Stimulated activated naive CD8-positive, alpha-beta T cell treated with anti-CD3 and anti-CD28 coated beads, Interleukin-15, amount 100 ng/mL, for 72 hours (primary cell): ENCODE measurements around the gene AP2A2.

Source experiments
- ATAC-seq: fragments of 150-1000 bp; cut with Tn5 transposase; 2 replicates; pipeline ENCODE4 v1.10.0; 2021; ENCODE audit warnings: mild to moderate bottlenecking, moderate library complexity
- DNase-seq, 2 donors: peaks; one replicate each; pipeline ENCODE4 v3.0.0; 2021 to 2022
- H3K27ac Mint-ChIP-seq, 2 donors: one replicate each; pipeline ENCODE4 v1.8.0; 2022; ENCODE audit warnings: mild to moderate bottlenecking in 2 of 2, mixed read lengths in 2 of 2, moderate library complexity in 2 of 2
- H3K27me3 Mint-ChIP-seq: one replicate; pipeline ENCODE4 v1.8.0; 2022; ENCODE audit warnings: mixed read lengths
- H3K4me1 Mint-ChIP-seq: one replicate; pipeline ENCODE4 v1.8.0; 2022; ENCODE audit warnings: mild to moderate bottlenecking, mixed read lengths
- H3K4me3 Mint-ChIP-seq, 2 donors: one replicate each; pipeline ENCODE4 v1.8.0; 2022; ENCODE audit warnings: mild to moderate bottlenecking in 2 of 2, mixed read lengths in 2 of 2, moderate library complexity in 1 of 2
- H3K9me3 Mint-ChIP-seq, 2 donors: one replicate each; pipeline ENCODE4 v1.8.0; 2022; ENCODE audit warnings: mixed read lengths in 2 of 2

Gene AP2A2

DNA sequence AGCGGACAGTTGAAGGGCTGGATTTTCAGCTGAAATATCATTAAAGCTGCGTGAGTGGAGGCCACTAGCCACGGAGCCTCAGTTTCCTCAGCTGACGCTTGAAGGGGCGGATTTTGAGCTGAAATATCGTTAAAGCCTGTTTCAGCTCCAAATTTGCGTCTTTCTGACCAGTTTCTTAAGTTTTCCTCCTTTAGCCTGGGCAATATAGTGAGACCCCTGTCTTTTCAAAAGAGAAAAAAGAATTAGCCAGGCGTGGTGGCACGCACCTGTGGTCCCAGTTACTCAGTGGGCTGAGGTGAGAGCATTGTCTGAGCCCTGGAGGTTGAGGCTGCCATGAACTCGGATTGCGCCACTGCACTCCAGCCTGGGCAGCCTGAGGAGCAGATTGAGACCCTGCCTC, 3.7 kb downstream of the AP2A2 start:
- no peak for DNase-seq
- H3K27me3 Mint-ChIP-seq, result no peaks in the 10 kb centered on the region
- no peak overlapping the region for H3K27ac Mint-ChIP-seq
- no peak for ATAC-seq
- H3K4me1 Mint-ChIP-seq, result peaks cover 63% of the 10 kb centered on the region
- H3K9me3 Mint-ChIP-seq, result no peaks in the 10 kb centered on the region
- no peak overlapping the region for H3K4me3 Mint-ChIP-seq

DNA sequence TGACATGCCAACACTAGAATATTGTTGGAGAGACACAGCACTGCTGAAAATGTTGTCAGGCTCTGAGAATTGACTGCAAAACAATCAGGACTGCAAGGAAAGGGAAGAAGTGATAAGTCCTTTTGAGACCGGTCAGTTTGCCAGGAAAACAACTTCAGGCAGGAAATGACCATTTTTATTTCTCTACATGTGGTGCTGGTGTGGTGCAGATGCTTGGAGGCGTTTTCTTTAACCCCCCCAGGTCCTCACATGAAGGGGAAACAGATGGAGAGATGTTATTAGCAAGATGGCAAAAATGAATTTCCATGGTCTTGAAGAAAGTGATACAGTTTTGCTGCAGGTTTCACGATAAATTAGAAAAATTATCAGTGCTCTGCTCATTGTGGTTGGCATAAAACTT, 5.7 kb downstream of the AP2A2 start:
- no peaks in the 10 kb centered on the region for H3K9me3 Mint-ChIP-seq
- H3K27me3 Mint-ChIP-seq, result no peaks in the 10 kb centered on the region
- H3K27ac Mint-ChIP-seq, result no peak overlapping the region
- peaks cover 72% of the 10 kb centered on the region for H3K4me1 Mint-ChIP-seq
- DNase-seq (no peak), ATAC-seq (no peak)
- no peak overlapping the region for H3K4me3 Mint-ChIP-seq

DNA sequence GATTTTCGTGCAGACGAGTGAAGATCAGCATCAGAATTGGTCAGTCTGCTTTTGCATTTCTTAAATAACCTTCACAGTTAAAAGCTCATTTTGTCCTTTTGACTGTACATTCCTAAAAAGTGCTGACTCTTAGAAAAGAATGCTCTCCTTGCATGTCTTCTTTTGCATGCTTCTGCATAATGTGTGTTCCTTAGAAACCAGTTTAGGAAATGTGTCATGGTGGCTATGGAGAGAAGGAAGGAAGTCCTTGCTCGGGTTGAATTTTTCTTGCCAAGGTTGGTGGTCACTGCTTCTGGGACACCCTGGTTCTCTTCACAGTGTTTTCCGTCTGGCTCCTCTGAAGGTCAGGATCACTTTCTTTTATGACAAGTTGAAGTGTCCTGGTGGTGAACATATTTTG, 6.8 kb downstream of the AP2A2 start:
- no peak overlapping the region for H3K27ac Mint-ChIP-seq
- ATAC-seq (no peak), DNase-seq (no peak)
- H3K4me1 Mint-ChIP-seq, result peaks cover 72% of the 10 kb centered on the region
- no peaks in the 10 kb centered on the region for H3K9me3 Mint-ChIP-seq
- H3K4me3 Mint-ChIP-seq, result peak overlapping the region in 1 of 2 donors; percentile 26
- no peaks in the 10 kb centered on the region for H3K27me3 Mint-ChIP-seq

DNA sequence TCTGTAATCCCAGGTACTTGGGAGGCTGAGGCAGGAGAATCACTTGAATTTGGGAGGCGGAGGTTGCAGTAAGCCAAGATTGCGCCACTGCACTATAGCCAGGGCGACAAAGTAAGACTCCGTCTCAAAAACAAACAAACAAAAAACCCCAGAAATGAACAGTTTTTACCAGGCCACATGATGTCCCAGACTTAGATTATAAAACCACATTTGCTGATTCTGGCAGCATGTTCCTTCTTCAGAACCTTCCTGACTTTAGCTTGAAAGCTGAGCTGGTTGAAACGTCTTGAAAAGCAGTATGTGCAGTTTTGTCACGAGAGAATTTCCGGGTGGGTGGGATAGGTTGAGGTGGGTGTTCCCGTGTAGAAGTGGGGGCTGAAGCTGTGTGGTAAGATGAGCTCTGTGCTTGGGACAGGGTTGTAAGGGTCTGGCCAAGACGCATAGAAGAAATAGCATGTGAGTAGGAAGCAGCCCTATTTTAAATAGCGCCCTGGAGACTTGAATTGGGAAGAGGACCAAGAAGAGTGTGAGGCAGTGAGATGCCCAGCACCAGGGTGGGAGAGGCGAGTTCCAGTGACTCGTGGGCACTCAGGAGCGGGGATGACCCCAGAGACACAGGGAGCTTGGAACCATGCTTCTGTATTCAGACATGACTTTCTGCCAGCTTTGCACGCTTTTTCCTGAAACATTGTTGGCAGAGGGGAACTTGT, 7.6 kb downstream of the AP2A2 start:
- no peak for ATAC-seq
- peak overlapping the region in 1 of 2 donors; percentile 26 for H3K4me3 Mint-ChIP-seq
- no peaks in the 10 kb centered on the region for H3K9me3 Mint-ChIP-seq
- no peak for DNase-seq
- H3K27me3 Mint-ChIP-seq, result no peaks in the 10 kb centered on the region
- peak overlapping the region in 1 of 2 donors; percentile 5 for H3K27ac Mint-ChIP-seq
- peaks cover 72% of the 10 kb centered on the region for H3K4me1 Mint-ChIP-seq

DNA sequence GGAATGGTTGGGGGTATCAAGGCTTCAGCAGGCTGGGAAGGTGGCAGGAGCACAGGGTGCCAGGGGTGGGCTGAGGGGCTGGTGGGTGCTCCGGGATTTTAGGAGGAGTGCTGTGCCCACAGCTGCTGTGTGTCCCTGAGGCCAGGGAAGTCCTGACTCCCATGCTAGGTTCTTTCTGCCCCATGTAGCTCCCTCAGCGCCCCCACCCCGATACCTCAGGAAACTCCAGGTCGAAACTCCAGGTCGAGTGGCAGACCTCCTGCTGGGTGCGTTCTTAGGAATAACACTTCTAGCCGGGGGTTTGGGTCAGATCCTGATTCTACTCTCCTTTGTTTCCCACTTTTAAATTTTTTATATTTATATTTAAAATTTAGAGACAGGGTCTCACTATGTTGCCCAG, 8.3 kb downstream of the AP2A2 start:
- Mint-ChIP-seq H3K4me3 (no peak overlapping the region), H3K9me3 (no peaks in the 10 kb centered on the region), H3K4me1 (peaks cover 71% of the 10 kb centered on the region), H3K27me3 (no peaks in the 10 kb centered on the region), H3K27ac (no peak overlapping the region)
- ATAC-seq, result no peak
- no peak for DNase-seq

DNA sequence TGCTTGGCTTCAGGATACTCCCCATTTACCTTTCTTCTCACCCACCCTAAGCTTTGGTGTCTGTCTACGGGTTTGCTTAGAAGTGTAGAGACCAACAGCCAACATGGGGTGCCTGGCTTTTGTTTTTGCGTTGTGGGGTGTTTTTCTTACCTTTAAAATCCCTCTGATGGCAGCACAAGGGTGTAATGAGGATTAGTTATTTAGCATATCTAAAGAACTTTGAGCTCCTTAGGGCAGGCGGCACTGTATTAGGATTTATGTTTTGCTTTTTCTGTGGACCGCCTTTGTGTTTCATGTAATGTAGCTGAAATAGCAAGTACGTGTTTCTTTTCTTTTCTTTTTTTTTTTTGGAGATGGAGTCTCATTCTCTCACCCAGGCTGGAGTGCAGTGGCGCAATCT, 8.9 kb downstream of the AP2A2 start:
- Mint-ChIP-seq H3K27ac (no peak overlapping the region), H3K9me3 (no peaks in the 10 kb centered on the region), H3K4me3 (no peak overlapping the region), H3K4me1 (peaks cover 74% of the 10 kb centered on the region), H3K27me3 (no peaks in the 10 kb centered on the region)
- no peak for ATAC-seq
- DNase-seq, result no peak

DNA sequence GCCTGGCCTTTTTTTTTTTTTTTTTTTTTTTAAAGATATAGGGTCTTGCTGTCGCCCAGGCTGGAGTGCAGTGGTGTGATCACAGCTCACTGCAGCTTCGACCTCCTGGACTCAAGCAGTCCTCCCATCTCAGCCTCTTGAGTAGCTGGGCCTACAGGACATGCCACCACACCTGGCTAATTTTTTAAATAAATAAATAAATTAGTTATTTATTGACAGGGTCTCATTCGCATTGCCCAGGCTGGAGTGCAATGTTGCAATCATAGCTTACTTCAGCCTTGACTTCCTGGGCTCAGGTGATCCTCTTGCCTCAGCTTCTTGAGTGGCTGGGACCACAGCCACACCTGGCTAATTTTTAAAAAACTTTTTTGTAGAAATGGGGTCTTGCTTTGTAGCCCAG, 10.5 kb downstream of the AP2A2 start:
- H3K4me1 Mint-ChIP-seq, result peaks cover 84% of the 10 kb centered on the region
- H3K9me3 Mint-ChIP-seq, result no peaks in the 10 kb centered on the region
- no peak overlapping the region for H3K4me3 Mint-ChIP-seq
- H3K27ac Mint-ChIP-seq, result no peak overlapping the region
- no peak for DNase-seq
- H3K27me3 Mint-ChIP-seq, result no peaks in the 10 kb centered on the region
- ATAC-seq, result no peak

DNA sequence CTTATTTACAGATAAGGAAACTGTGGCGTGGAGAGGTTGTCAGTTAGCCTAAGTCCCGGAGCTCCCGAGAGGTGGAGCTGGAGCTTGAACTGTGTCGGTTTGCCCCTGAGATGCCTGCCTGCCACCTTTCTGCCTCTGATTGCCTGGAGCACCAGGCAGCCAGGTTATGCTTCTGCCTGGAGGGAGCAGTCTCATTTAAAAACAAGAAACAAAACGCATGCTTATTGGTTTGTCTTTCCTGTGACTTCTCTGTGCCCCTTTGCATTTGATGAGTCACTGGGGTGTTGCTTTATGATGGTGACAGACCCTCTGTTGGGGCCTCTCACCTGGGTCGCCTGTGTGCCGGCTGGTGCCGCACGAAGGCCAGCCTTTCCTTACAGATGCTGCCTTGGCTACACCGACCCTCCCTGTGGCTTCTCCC, 12.2 kb downstream of the AP2A2 start:
- Mint-ChIP-seq H3K4me1 (peaks cover 85% of the 10 kb centered on the region), H3K27ac (peak overlapping the region in 1 of 2 donors; percentile 63), H3K27me3 (no peaks in the 10 kb centered on the region), H3K9me3 (no peaks in the 10 kb centered on the region), H3K4me3 (peak overlapping the region in 1 of 2 donors; percentile 55)
- ATAC-seq (peak; percentile 71), DNase-seq (no peak)

DNA sequence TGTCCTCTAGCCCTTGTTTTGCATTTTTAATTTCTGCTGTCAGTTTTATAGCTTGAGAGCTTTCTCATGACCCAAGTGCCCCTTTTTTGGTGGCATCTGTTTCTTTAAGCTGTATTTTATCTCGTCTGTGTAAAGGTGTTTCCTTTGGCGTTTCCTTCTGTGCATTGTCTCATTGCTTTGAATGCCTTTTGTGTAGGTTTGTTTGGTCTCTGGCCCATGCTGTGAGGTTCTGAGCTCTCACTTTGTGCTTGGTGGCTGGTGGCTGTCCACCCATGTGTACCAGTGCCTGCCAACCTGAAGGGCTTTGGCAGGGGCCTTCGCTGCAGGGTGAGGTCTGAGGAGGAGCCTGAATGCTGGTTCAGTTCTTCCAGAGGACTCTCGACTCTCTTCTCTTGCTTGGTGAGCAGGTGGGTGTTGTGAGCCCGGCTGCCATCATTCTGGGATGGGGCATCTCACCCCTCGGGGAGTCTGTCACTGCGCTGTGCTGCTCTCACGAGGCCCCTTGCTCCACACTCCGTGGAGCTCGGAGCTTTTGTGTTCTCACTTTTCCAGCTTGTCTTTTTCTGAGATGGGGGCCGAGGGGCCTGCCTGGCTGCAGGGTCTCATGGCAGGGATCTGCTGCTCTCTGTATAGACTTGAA, 14.9 kb downstream of the AP2A2 start:
- no peaks in the 10 kb centered on the region for H3K27me3 Mint-ChIP-seq
- DNase-seq (no peak), ATAC-seq (no peak)
- H3K4me3 Mint-ChIP-seq, result peak overlapping the region; percentile 60 to 69
- peaks cover 77% of the 10 kb centered on the region for H3K4me1 Mint-ChIP-seq
- H3K27ac Mint-ChIP-seq, result peak overlapping the region; percentile 70 to 79
- H3K9me3 Mint-ChIP-seq, result no peaks in the 10 kb centered on the region

DNA sequence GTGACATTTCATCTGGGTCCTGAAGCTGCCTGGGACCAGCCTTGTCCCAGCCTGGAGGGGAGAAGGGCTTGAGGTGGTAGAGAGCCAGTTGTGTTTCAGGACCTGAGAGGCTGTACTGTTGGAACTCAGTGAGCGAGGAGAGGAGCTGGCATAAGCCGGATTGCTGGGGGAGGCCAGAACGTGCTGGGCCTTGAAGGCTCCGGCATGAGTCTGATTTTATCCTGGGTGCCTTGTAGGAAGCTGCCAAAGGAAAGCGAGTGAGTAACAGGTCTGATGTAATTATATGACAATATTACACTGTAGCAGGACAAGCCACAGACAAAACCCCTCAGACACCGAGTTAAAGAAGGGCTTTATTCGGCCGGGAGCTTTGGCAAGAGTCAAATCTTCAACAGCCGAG, 17.2 kb downstream of the AP2A2 start:
- peaks cover 62% of the 10 kb centered on the region for H3K4me1 Mint-ChIP-seq
- peaks cover 0 to 1% of the 10 kb centered on the region in 2 donors for H3K9me3 Mint-ChIP-seq
- no peak for ATAC-seq
- H3K27me3 Mint-ChIP-seq, result no peaks in the 10 kb centered on the region
- no peak for DNase-seq
- H3K27ac Mint-ChIP-seq, result peak overlapping the region in 1 of 2 donors; percentile 58
- no peak overlapping the region for H3K4me3 Mint-ChIP-seq

DNA sequence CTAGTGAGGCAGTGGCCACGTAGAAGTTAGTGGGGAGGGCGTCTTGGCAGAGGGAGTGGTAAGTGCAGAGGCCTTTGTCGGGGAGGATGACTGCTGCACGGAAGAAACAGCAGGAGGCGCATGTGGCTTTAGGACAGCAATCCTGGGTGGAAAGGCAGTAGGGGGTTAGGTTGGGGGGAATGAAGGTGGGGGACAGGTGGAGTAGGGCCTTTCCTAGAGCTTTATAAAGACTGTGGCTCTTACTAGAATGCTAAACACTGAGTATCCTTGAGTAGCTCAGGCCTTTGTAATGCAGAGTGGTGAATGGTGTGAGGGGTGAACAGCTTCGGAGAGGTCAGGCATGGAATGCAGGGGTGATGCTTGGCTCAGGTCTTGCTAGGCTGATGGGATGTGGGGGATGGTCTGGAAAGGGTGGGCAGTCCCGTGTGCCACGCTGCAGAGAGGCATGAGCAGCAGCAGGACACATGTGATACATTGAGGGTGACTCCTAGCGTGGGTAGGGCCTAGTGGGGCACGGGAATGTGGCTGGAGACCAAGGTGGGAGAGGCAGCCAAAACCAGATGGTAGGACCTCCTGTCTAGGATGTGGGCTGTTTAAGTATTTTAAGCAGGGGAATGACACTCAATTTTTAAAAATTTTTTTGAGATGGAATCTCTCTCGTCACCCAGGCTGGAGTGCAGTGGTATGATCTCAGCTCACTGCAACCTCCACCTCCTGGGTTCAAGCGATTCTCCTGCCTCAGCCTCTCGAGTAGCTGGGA, 19.2 kb downstream of the AP2A2 start:
- ATAC-seq (no peak), DNase-seq (no peak)
- H3K4me3 Mint-ChIP-seq, result no peak overlapping the region
- no peaks in the 10 kb centered on the region for H3K27me3 Mint-ChIP-seq
- peak overlapping the region; percentile 14 to 26 for H3K27ac Mint-ChIP-seq
- peaks cover 42% of the 10 kb centered on the region for H3K4me1 Mint-ChIP-seq
- H3K9me3 Mint-ChIP-seq, result peaks cover 0 to 6% of the 10 kb centered on the region in 2 donors

DNA sequence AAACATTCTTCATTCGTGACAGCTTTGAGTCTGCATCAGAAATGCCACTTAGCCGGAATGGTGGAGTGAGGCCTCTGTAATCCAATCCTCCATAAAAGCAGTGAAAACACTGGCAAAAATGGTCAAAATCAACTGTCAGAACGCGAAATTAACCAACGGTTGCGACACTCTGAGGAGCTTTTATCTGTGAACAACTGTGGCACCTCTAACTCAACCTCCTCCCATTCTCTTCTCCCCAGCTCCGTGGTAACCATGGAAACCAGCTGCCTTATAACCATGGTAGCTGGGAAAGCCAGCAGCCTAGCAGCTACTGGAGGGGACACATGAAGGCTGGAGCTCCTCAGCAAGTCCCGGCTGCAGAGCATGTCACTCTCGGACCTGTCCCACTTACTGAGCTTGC, 20.3 kb downstream of the AP2A2 start:
- DNase-seq, result no peak
- Mint-ChIP-seq H3K27ac (no peak overlapping the region), H3K4me3 (no peak overlapping the region), H3K4me1 (peaks cover 31% of the 10 kb centered on the region), H3K9me3 (peaks cover 0 to 6% of the 10 kb centered on the region in 2 donors), H3K27me3 (no peaks in the 10 kb centered on the region)
- ATAC-seq, result no peak

DNA sequence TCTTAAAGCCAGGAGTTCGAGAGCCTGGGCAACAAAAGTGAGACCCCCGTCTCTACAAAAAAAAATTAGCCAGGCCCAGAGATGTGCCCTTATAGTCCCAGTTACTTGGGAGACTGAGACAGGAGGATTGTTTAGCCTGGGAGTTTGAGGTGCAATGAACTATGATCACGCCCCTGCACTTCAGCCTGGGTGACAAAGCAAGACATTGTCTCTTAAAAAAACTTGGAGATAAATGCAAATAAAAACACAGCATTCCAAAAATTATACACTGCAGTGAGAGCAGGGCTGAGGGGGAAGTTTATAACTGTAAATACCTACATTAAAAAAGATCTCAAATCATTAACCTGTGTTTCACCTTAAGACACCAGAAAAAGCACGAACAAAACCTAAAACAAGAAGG, 22.1 kb downstream of the AP2A2 start:
- Mint-ChIP-seq H3K27me3 (no peaks in the 10 kb centered on the region), H3K27ac (no peak overlapping the region), H3K9me3 (peaks cover 0 to 6% of the 10 kb centered on the region in 2 donors), H3K4me1 (peaks cover 22% of the 10 kb centered on the region), H3K4me3 (no peak overlapping the region)
- no peak for DNase-seq
- no peak for ATAC-seq

DNA sequence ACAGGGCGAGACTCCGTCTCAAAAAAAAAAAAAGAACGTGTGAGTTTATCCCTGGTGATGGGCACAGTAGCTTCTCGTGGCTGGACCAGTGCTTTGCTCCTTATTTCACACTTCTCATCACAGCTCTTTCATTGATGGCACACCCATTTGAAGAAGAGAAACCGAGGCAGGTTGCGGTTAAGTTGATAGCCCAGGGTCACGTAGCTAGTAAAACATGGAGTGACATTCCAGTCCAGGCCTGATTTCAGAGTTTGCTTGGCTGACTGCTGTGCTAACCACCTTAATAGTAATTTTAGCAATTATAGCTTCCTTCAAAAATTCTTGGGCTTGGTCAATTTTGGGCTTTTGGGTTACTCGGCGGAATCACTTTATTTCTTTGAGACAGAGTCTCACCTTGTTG, 25.8 kb downstream of the AP2A2 start:
- Mint-ChIP-seq H3K27ac (no peak overlapping the region), H3K4me1 (peaks cover 36% of the 10 kb centered on the region), H3K27me3 (no peaks in the 10 kb centered on the region), H3K4me3 (no peak overlapping the region), H3K9me3 (peaks cover 0 to 6% of the 10 kb centered on the region in 2 donors)
- DNase-seq, result no peak
- ATAC-seq, result no peak

DNA sequence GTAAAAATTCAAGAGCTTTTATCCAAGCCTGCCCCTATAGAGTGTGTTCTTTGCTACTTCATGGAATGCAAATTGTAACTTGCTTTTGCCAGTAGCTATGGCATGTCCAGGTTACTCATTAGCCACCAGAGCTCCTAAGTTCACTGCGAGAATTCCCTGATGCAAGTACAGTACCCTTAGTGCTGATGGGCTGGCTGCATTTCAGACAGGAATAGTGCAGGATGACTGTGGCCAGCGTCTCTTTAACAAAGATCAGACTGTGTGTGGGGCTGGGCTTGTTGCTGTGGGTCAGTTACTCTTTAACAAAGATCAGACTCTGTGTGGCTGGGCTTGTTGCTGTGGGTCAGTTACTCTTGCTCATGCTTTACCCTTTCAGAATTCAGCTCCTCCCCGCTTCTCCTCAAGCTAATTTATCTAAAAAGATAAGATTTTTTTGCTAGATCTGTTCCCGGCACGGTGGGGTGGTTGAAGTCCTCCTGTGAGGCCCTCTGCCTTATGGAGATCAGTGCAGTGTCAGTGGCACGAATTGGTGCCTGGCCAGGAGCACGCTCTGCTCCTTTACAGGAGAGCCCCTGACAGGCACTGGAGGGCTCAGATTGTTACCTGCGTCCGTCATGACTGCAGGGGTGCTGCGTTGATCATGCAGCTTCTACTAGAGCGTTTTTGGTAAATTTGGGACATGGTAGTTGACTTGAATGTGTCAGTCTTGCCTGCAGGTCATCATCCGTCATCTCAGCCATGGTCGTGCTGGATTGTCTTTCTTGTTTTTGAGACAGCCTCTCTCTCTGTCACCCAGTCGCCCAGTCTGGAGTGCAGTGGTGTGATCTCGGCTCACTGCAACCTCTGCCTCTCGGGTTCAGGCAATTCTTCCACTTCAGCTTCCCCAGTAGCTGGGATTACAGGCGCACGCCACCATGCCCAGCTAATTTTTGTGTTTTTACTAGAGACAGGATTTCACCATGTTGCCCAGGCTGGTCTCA, 27.0 kb downstream of the AP2A2 start:
- no peaks in the 10 kb centered on the region for H3K27me3 Mint-ChIP-seq
- DNase-seq, result no peak
- no peak overlapping the region for H3K4me3 Mint-ChIP-seq
- no peak for ATAC-seq
- H3K27ac Mint-ChIP-seq, result no peak overlapping the region
- peaks cover 43% of the 10 kb centered on the region for H3K4me1 Mint-ChIP-seq
- H3K9me3 Mint-ChIP-seq, result peaks cover 0 to 6% of the 10 kb centered on the region in 2 donors
